Psoas muscle (tissue), 8 donors: ENCODE data around the gene C1orf122. TPM values are rescaled to one million over a fixed set of nuclear protein-coding genes. Genes with fewer than 3 reads are reported as not detected.

Experiments
- ATAC-seq, 4 donors: fragments of 200-7000 bp; cut with Tn5 transposase; one replicate each; pipeline ENCODE4 v1.9.1; 2020; ENCODE audit warnings: moderate library complexity in 3 of 4, mild to moderate bottlenecking in 2 of 4
- DNase-seq, 2 donors: peaks; one replicate each; pipeline ENCODE4 v3.0.0-alpha.2; 2020
- H3K27ac ChIP-seq: fragments of 200-600 bp; one replicate; pipeline ENCODE4 v1.8.0; 2022
- H3K27me3 ChIP-seq, 3 donors: fragments of 200-600 bp in 1 of 3; one replicate each; pipeline versions ENCODE4 v1.6.1 to v1.8.0; 2013 to 2022; ENCODE audit warnings: low read length in 2 of 3, mild to moderate bottlenecking in 2 of 3, moderate library complexity in 1 of 3; ENCODE audit not compliant: insufficient read depth in 3 of 3
- H3K36me3 ChIP-seq, 2 donors: fragments of 200-600 bp in 1 of 2; one replicate each; pipeline versions ENCODE4 v1.6.1 to v1.8.0; 2013 to 2022; ENCODE audit warnings: low read depth in 1 of 2, mild to moderate bottlenecking in 1 of 2, moderate library complexity in 1 of 2; ENCODE audit not compliant: insufficient read depth in 1 of 2
- H3K4me1 ChIP-seq: fragments of 200-600 bp; one replicate; pipeline ENCODE4 v1.8.0; 2022
- H3K4me3 ChIP-seq: fragments of 200-600 bp; one replicate; pipeline ENCODE4 v1.8.0; 2022; ENCODE audit warnings: mild to moderate bottlenecking
- H3K9me3 ChIP-seq: fragments of 200-600 bp; one replicate; pipeline ENCODE4 v1.8.0; 2022
- WGBS, 3 donors: extraction: QIAGEN DNeasy Blood & Tissue Kit; methylation state at CpG; one replicate each; pipeline versions ENCODE4 v1.1.6 to v1.1.7; 2013; 5-methylcytosine and 5-hydroxymethylcytosine counted together
- intact Hi-C, 2 donors: fragments of 100-400 bp; cut with DNase I; formaldehyde crosslinking; loops; one replicate each; pipeline versions ENCODE4 v1.11.0 to v1.14.2; 2022
- polyA plus RNA-seq, 3 donors: library from polyadenylated mRNA; stranded (reverse); fragments of 200-250 nt; gene quantifications; one replicate each; pipeline ENCODE4 v1.2.3, GENCODE V29; 2013
- total RNA-seq, 4 donors: library from RNA; stranded (reverse); fragmentation: NEBNext Ultra II Directional in 2 of 4; extraction: Animal tissue kit (Norgen Biotek cat#: 25700) in 2 of 4; gene quantifications; one replicate each; pipeline versions ENCODE4 v1.2.1 to v1.2.4, GENCODE V29; 2021 to 2023
- TF ChIP-seq, protein P1 (sequence below): fragments of 200-600 bp; IDR thresholded peaks from one replicate; pipeline ENCODE4 v1.8.0; 2022; ENCODE audit warnings: antibody characterized with exemption
- donor health status: healthy with polysubstance abuse.
- donor health status: DM: no; HTN: no; CAD: no; lungs with moderate emphysema.
- donor health status: Bipolar disorder and iron deficiency.
- donor health status: healthy.
- donor health status: DM: yes; HTN: yes; CAD: no.
- donor health status: DM: no; HTN: no; CAD: no.
- donor health status: DM: no; HTN: no; CAD: no.
- donor health status: DM: yes; HTN: yes; CAD: no.

Gene C1orf122
- total and polyA plus RNA-seq, 7 donors, result 26.6 to 109 (median 32.1) TPM

DNA sequence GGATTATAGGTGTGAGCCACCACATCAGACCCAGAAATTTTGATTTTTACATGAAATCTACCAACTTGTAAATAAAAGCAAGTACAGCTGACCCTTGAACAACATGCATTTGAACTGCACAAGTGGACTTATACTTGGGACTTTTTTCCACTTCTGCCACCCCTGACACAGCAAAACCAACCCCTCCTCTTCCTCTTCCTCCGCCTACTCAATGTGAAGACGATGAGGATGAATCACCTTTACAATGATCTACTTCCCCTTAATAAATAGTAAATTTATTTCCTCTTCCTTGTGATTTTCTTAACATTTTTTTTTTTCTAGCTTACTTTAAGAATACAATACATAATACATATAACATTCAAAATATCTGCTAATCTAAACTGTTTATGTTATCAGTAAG lies 17.9 kb downstream of the C1orf122 start:
- Histone ChIP-seq H3K27ac (no peak overlapping the region), H3K4me3 (no peak overlapping the region), H3K27me3 (no peaks in the 10 kb centered on the region), H3K4me1 (no peaks in the 10 kb centered on the region), H3K9me3 (no peaks in the 10 kb centered on the region), H3K36me3 (peaks cover 8 to 87% of the 10 kb centered on the region in 2 donors)
- ATAC-seq (no peak), DNase-seq (no peak)
- WGBS, 3 donors, result 70 to 94% (median 72%) methylated on average over 2 of the region's 2 CpGs
- intact Hi-C loops, result no loop called here
- TF ChIP-seq, protein P1, sequence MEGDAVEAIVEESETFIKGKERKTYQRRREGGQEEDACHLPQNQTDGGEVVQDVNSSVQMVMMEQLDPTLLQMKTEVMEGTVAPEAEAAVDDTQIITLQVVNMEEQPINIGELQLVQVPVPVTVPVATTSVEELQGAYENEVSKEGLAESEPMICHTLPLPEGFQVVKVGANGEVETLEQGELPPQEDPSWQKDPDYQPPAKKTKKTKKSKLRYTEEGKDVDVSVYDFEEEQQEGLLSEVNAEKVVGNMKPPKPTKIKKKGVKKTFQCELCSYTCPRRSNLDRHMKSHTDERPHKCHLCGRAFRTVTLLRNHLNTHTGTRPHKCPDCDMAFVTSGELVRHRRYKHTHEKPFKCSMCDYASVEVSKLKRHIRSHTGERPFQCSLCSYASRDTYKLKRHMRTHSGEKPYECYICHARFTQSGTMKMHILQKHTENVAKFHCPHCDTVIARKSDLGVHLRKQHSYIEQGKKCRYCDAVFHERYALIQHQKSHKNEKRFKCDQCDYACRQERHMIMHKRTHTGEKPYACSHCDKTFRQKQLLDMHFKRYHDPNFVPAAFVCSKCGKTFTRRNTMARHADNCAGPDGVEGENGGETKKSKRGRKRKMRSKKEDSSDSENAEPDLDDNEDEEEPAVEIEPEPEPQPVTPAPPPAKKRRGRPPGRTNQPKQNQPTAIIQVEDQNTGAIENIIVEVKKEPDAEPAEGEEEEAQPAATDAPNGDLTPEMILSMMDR, result no peak

DNA sequence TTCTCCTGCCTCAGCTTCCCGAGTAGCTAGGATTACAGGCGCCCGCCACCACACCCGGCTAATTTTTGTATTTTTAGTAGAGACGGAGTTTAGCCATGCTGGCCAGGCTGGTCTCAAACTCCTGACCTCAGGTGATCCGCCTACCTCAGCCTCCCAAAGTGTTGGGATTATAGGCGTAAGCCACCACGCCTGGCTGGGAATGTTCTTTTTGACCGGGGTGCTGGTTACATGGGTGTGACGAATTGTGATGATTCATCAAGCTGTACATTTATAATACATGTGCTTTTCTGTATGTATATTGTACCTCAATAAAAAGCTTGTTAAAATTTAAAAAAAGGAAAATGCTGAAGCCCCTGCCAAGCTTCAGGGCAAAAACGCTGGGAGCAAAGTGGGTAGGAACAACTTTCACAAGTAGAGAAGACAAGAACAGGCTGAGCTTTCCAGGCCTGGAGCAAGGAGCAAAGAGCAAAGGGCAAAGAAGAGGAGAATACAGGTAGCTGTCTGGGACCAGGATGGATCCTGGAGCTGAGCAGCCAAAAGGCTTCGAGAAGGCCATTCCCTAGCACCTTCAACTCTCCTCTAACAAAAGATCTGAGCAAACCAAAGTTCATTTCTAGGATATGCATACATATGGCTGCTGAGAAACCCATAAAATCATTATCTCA lies 21.0 kb downstream of the C1orf122 start:
- DNase-seq (no peak), ATAC-seq (no peak)
- TF ChIP-seq, protein P1, result no peak
- Histone ChIP-seq H3K4me3 (no peak overlapping the region), H3K36me3 (peaks cover 4 to 87% of the 10 kb centered on the region in 2 donors), H3K9me3 (no peaks in the 10 kb centered on the region), H3K27me3 (no peaks in the 10 kb centered on the region), H3K27ac (no peak overlapping the region), H3K4me1 (no peaks in the 10 kb centered on the region)
- WGBS, 3 donors, result 89 to 94% (median 93%) methylated on average over 12 of the region's 12 CpGs
- intact Hi-C loops, result no loop called here

DNA sequence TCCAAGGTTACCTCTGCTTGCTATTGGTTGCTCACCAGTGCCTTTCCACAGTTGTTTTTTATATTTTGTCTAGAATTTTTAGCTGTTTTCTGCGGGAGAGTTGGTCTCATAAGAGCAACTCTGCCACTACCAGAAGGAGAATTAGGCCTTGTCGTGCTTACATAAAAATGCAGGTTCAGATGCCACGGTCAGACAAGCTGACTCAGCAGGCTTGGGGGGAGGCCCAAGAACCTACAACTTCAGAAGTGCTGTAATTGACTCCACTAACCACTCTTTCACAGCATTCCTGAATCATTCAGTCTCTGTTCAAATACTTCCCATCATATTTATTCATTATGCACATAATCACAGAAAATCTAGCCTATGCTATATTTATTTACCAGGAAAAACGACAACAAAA lies 23.5 kb downstream of the C1orf122 start:
- Histone ChIP-seq H3K4me1 (no peaks in the 10 kb centered on the region), H3K4me3 (no peak overlapping the region), H3K9me3 (no peaks in the 10 kb centered on the region), H3K27me3 (no peaks in the 10 kb centered on the region), H3K27ac (no peak overlapping the region), H3K36me3 (peaks cover 7 to 92% of the 10 kb centered on the region in 2 donors)
- TF ChIP-seq, protein P1, result no peak
- intact Hi-C loops, result no loop called here
- DNase-seq, result no peak
- WGBS, 3 donors, result 89 to 91% (median 90%) methylated on average over 4 of the region's 4 CpGs
- no peak for ATAC-seq

DNA sequence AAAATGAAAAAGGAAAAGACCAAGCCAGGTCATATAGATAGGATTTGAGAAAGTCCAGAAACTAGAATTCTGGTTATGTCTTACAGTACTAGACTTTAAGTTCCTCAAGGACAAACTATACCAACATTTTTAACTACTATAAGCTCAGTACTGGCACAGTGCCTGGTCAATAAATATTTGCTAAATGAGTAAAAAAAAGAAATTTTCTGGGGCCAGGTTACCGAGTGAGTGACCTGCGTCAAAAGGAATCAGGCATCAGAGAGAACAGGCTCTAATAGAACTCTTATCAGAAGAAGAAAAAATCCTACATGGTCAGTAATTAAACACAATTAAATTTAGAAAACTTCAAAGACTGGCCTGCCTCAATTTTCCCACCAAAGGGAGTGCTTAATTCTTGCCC lies 24.2 kb downstream of the C1orf122 start:
- ATAC-seq (no peak), DNase-seq (no peak)
- Histone ChIP-seq H3K9me3 (no peaks in the 10 kb centered on the region), H3K4me3 (no peak overlapping the region), H3K27ac (no peak overlapping the region), H3K27me3 (no peaks in the 10 kb centered on the region), H3K36me3 (peaks cover 7 to 92% of the 10 kb centered on the region in 2 donors), H3K4me1 (no peaks in the 10 kb centered on the region)
- intact Hi-C loops, result no loop called here
- WGBS, 3 donors, result 87 to 96% (median 89%) methylated on average over 2 of the region's 2 CpGs
- TF ChIP-seq, protein P1, result no peak

DNA sequence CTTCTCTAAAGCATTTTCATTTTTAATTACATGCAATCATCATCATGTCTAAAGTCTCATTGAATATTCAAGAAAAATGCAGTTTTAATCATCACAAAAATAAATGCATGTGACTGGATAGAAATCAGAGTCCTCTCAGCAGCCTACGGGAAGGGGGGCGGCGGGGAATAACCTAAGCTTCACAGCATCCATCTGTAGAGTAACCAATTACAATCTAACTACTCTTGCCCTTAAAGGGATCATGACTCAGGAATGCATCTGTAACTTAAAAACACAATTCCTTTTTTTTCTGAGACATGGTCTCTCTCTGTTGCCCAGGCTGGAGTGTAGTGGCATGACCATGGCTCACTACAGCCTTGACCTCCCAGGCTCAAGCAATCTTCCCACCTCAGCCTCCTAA lies 29.2 kb downstream of the C1orf122 start:
- no peak for ATAC-seq
- Histone ChIP-seq H3K9me3 (no peaks in the 10 kb centered on the region), H3K36me3 (peaks cover 9 to 83% of the 10 kb centered on the region in 2 donors), H3K27me3 (no peaks in the 10 kb centered on the region), H3K4me1 (no peaks in the 10 kb centered on the region), H3K4me3 (no peak overlapping the region), H3K27ac (no peak overlapping the region)
- intact Hi-C loops, result no loop called here
- no peak for DNase-seq
- 58 to 98% (median 88%) methylated on average over 3 of the region's 3 CpGs for WGBS, 3 donors
- TF ChIP-seq, protein P1, result no peak
